Spinal cord (tissue), 10 donors: ENCODE measurements around the gene SLC37A1. TPM values are rescaled to one million over a fixed set of nuclear protein-coding genes. Genes with fewer than 3 reads are reported as not detected.

Source experiments
- DNase-seq, 6 donors: peaks; one replicate each; pipeline versions ENCODE4 v3.0.0 to v3.0.0-alpha.2; 2013 to 2015; ENCODE audit warnings: low spot score in 6 of 6, low read depth in 4 of 6
- H3K27ac ChIP-seq: one replicate; pipeline ENCODE4 v1.5.1; 2013; ENCODE audit warnings: low read depth, low read length, control low read depth
- H3K27me3 ChIP-seq: one replicate; pipeline ENCODE4 v1.6.1; 2013; ENCODE audit warnings: low read length; ENCODE audit not compliant: control insufficient read depth, insufficient read depth
- H3K36me3 ChIP-seq: one replicate; pipeline ENCODE4 v1.6.1; 2013; ENCODE audit warnings: low read length; ENCODE audit not compliant: control insufficient read depth, insufficient read depth
- H3K4me1 ChIP-seq: one replicate; pipeline ENCODE4 v1.6.1; 2013; ENCODE audit warnings: low read length; ENCODE audit not compliant: control insufficient read depth, insufficient read depth
- H3K4me3 ChIP-seq: one replicate; pipeline ENCODE4 v1.5.1; 2013; ENCODE audit warnings: low read depth, low read length, control low read depth
- H3K9me3 ChIP-seq: one replicate; pipeline ENCODE4 v1.6.1; 2013; ENCODE audit warnings: low read length; ENCODE audit not compliant: control insufficient read depth, insufficient read depth
- WGBS: methylation state at CpG from one replicate; pipeline ENCODE4 v1.1.5; 2013; ENCODE audit warnings: missing lambda C conversion rate; ENCODE audit not compliant: insufficient coverage; 5-methylcytosine and 5-hydroxymethylcytosine counted together
- polyA plus RNA-seq, 2 donors: library from polyadenylated mRNA; unstranded; fragments of 120-200 nt; gene quantifications; one replicate each; pipeline ENCODE4 v1.2.1, GENCODE V29; 2013; ENCODE audit not compliant: insufficient read length in 2 of 2
- total RNA-seq, 2 donors: library from RNA; depleted of rRNA in 1 of 2; stranded (reverse); fragments of 120-200 nt in 1 of 2; fragments of >200 nt in 1 of 2; gene quantifications; one replicate each; pipeline versions ENCODE4 v1.2.3 to v1.2.4, GENCODE V29; 2013 to 2014
- donor health status: healthy.

SLC37A1 gene
- total and polyA plus RNA-seq, 4 donors = 8.4 to 32.3 (median 22.5) TPM

DNA sequence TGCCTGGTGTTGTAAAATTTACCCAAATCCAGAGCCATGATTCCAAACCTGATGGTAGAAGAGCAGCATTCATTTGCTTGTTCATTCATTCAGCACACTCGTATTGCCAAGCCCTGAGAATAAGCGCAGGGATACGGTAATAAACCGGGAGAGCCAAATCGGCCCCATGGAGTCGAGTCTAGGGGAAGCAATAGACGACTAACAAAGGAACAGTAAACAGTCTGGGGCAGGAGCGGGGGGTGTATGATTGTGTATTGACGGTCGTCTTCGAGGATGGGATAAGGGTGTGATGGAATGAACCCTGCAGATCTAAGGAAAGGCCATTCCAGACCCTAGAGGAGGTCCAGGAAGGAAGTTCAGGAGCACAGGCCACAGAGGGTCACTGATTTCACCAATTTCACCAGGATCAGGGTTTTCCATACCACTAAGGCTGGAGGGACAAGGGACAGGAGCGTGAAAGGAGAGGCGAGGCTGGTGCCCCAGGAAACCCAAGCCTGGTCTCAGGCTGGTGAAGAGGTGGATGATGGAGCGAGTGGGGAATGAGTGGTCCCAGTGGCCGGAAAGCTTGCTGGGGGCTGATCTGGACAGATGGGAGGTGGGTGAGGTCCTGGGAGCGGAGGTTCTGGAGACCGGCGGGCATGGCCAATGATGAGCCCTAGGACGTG is 78.6 kb downstream of the SLC37A1 start:
- peaks cover 15% of the 10 kb centered on the region for H3K4me1 ChIP-seq
- 76% methylated on average over 18 of the region's 19 CpGs for WGBS
- no peak overlapping the region for H3K4me3 ChIP-seq
- peak in 1 of 6 donors; percentile 27 for DNase-seq
- H3K27me3 ChIP-seq = peaks cover 2% of the 10 kb centered on the region
- no peak overlapping the region for H3K27ac ChIP-seq
- no peaks in the 10 kb centered on the region for H3K36me3 ChIP-seq
- H3K9me3 ChIP-seq = no peaks in the 10 kb centered on the region

- Histone ChIP-seq H3K36me3 (no peaks in the 10 kb centered on the region), H3K9me3 (no peaks in the 10 kb centered on the region), H3K27me3 (peaks cover 2% of the 10 kb centered on the region), H3K27ac (no peak overlapping the region), H3K4me1 (peaks cover 15% of the 10 kb centered on the region), H3K4me3 (no peak overlapping the region)
- WGBS = 25% methylated on average over 25 of the region's 33 CpGs
- DNase-seq = peak in 5 of 6 donors; percentile 52 to 95 (median 69)
These were observed 79.6 kb downstream of the SLC37A1 start for GRCh38 chr21:42593007-42593814.

GRCh38 chr21:42594616-42595282 is 81.1 kb downstream of the SLC37A1 start:
- Histone ChIP-seq H3K4me3 (no peak overlapping the region), H3K4me1 (peaks cover 15% of the 10 kb centered on the region), H3K36me3 (no peaks in the 10 kb centered on the region), H3K27me3 (peaks cover 2% of the 10 kb centered on the region), H3K27ac (no peak overlapping the region), H3K9me3 (no peaks in the 10 kb centered on the region)
- 90% methylated on average over 13 of the region's 17 CpGs for WGBS
- peak in 1 of 6 donors; percentile 16 for DNase-seq

GRCh38 chr21:42595283-42596187 is 81.9 kb downstream of the SLC37A1 start:
- Histone ChIP-seq H3K27ac (no peak overlapping the region), H3K4me3 (no peak overlapping the region), H3K27me3 (peaks cover 2% of the 10 kb centered on the region), H3K36me3 (no peaks in the 10 kb centered on the region), H3K4me1 (peaks cover 15% of the 10 kb centered on the region), H3K9me3 (no peaks in the 10 kb centered on the region)
- DNase-seq = no peak
- 93% methylated on average over 21 of the region's 25 CpGs for WGBS

- DNase-seq = no peak
- no peak overlapping the region for H3K4me3 ChIP-seq
- H3K9me3 ChIP-seq = no peaks in the 10 kb centered on the region
- H3K27me3 ChIP-seq = peaks cover 2% of the 10 kb centered on the region
- no peaks in the 10 kb centered on the region for H3K36me3 ChIP-seq
- H3K4me1 ChIP-seq = peaks cover 15% of the 10 kb centered on the region
- 100% methylated on average over 2 of the region's 2 CpGs for WGBS
- no peak overlapping the region for H3K27ac ChIP-seq
These were observed 83.0 kb downstream of the SLC37A1 start for GRCh38 chr21:42596657-42597056.

GRCh38 chr21:42597487-42598158 is 84.0 kb downstream of the SLC37A1 start:
- no peaks in the 10 kb centered on the region for H3K9me3 ChIP-seq
- no peak overlapping the region for H3K4me3 ChIP-seq
- DNase-seq = no peak
- WGBS = 87% methylated on average over 3 of the region's 11 CpGs
- H3K27ac ChIP-seq = no peak overlapping the region
- no peaks in the 10 kb centered on the region for H3K36me3 ChIP-seq
- H3K27me3 ChIP-seq = peaks cover 2% of the 10 kb centered on the region
- H3K4me1 ChIP-seq = peaks cover 13% of the 10 kb centered on the region

DNA sequence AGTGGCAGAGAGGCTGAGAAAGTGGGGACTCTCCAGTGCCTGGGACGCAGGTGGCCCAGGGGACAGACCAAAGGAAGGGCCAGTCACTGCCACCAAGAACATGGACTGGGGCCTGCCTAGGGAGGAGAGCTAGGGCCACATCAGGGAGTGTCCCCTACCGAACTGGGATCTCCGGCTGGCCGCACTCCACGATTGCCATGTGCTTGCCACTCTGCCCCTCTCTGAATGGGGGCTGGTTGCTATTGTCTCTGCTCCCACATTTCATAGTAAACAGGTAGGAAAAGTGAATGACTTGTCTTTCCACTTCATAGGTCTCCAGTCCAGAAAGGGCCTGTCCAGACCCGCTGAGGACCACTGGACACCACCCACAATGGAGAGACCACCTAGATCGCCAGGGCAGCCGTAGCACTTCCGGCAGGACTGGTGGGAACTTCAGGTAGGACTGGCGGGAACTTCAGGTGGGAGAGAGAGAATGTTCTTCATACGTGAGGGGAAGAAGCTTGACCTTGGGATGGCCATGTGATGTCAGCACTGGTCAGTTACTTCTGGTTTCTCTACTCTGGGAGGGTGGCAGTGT is 84.6 kb downstream of the SLC37A1 start:
- Histone ChIP-seq H3K27ac (no peak overlapping the region), H3K4me3 (no peak overlapping the region), H3K4me1 (peaks cover 7% of the 10 kb centered on the region), H3K9me3 (no peaks in the 10 kb centered on the region), H3K36me3 (no peaks in the 10 kb centered on the region), H3K27me3 (no peaks in the 10 kb centered on the region)
- WGBS = 100% methylated on average over 8 of the region's 11 CpGs
- DNase-seq = no peak

GRCh38 chr21:42599486-42599885 is 85.8 kb downstream of the SLC37A1 start:
- no peaks in the 10 kb centered on the region for H3K36me3 ChIP-seq
- no peak overlapping the region for H3K27ac ChIP-seq
- no peak for DNase-seq
- no peaks in the 10 kb centered on the region for H3K27me3 ChIP-seq
- no peak overlapping the region for H3K4me3 ChIP-seq
- no peaks in the 10 kb centered on the region for H3K9me3 ChIP-seq
- H3K4me1 ChIP-seq = no peaks in the 10 kb centered on the region
- WGBS = 75% methylated on average over 1 of the region's 4 CpGs
